RWPE1 (cell line): ENCODE data around the gene DCAKD.

Source experiments
- CTCF ChIA-PET: fragments of 350-600 bp; sonication (Branson Sonifier 250); formaldehyde crosslinking; extraction: SDS; loops from one replicate; lab custom pipeline; 2021; lab: Yijun Ruan, JAX
- POLR2A ChIA-PET: fragments of 400-600 bp; formaldehyde crosslinking; extraction: SDS; loops from one replicate; lab custom pipeline; 2020; ENCODE audit warnings: antibody characterized with exemption; ENCODE audit not compliant: low non-redundant PET; lab: Yijun Ruan, JAX
- DNase-seq: peaks from one replicate; pipeline ENCODE4 v3.0.0; 2012; ENCODE audit warnings: low spot score
- H3K27ac ChIP-seq: fragments of 450-650 bp; 2 replicates; pipeline ENCODE4 v1.5.1; 2017
- CTCF ChIP-seq: fragments of 450-650 bp; conservative IDR thresholded peaks from 2 replicates; pipeline ENCODE4 v1.5.1; 2017; ENCODE audit warnings: low read depth, mild to moderate bottlenecking

DCAKD gene

GRCh38 chr17:45003877-45004276, 47.6 kb downstream of the DCAKD start:
- CTCF ChIA-PET: interaction anchor here (0.9 to 1.1 kb wide), 2 partner anchors 8 to 84 kb away, joined by 3 read pairs; no protein-coding TSS in a partner anchor
- no peak for DNase-seq
- POLR2A ChIA-PET: no interaction called here
- no peak overlapping the region for H3K27ac ChIP-seq
- TF ChIP-seq CTCF: no peak

DNA sequence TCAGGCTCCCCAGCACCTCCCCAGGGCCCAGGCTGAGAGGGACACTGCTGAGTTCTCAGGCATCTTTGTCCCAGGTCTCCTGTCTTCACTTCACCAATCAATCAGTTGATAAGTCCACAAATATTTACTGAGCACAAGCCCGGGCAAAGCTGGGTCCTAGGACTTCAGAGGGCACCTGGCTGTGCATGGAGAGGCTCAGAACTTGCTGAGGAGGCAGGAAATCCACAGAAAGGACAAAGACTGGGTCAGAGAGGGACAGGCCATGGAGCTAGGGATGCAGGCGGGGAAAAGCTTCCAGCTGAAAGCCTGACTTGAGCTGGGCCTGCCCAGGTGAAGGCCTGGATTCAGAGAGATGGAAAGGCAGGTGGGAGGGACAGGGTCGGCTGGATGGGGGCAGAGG, 50.1 kb downstream of the DCAKD start:
- ChIA-PET CTCF (interaction anchor here (0.6 to 1.1 kb wide), 2 partner anchors 16 to 21 kb away, joined by 4 read pairs; no protein-coding TSS in a partner anchor), POLR2A (no interaction called here)
- no peak for TF ChIP-seq CTCF
- H3K27ac ChIP-seq: peak overlapping the region; percentile 30
- DNase-seq: no peak

DNA sequence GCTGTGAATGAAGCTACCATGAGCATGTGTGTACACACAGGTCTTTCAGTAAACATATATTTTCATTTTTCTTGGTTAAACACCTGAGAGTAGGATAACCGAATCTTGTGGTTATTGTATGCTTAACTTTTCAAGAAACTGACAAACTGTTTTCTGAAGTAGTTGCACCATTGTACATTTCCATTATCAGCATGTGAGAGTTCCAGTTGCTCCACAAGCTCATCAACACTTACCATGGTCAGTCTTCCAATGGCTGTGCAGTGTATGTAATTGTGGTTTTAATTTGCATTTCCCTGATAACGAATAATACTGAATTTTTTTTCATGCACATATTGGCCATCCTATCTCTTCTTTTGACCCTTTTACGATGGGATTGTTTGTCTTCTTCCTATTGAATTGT, 52.0 kb downstream of the DCAKD start:
- ChIA-PET CTCF (no interaction called here), POLR2A (no interaction called here)
- no peak for TF ChIP-seq CTCF
- H3K27ac ChIP-seq: no peak overlapping the region
- DNase-seq: no peak

DNA sequence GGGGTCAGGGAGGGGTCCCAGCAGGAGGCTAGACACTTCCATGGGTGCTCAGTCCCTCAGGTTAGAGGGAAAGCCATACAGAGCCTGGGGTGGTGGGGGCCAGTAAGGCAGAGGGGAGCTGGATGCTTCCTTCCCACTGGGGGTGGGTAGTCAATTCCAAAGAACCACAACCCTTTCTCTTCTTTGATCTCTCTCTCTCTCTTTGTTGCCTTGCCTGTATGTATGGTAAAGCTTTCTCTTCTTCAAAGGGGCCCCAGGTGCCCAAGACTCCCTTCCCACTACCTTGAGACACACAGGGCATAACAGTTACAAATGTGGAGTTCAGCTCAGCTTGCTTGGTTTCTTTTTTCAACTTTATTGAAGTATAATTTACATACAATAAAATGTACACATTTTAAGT, 52.8 kb downstream of the DCAKD start:
- no peak for DNase-seq
- ChIA-PET POLR2A (no interaction called here), CTCF (no interaction called here)
- H3K27ac ChIP-seq: no peak overlapping the region
- no peak for TF ChIP-seq CTCF

DNA sequence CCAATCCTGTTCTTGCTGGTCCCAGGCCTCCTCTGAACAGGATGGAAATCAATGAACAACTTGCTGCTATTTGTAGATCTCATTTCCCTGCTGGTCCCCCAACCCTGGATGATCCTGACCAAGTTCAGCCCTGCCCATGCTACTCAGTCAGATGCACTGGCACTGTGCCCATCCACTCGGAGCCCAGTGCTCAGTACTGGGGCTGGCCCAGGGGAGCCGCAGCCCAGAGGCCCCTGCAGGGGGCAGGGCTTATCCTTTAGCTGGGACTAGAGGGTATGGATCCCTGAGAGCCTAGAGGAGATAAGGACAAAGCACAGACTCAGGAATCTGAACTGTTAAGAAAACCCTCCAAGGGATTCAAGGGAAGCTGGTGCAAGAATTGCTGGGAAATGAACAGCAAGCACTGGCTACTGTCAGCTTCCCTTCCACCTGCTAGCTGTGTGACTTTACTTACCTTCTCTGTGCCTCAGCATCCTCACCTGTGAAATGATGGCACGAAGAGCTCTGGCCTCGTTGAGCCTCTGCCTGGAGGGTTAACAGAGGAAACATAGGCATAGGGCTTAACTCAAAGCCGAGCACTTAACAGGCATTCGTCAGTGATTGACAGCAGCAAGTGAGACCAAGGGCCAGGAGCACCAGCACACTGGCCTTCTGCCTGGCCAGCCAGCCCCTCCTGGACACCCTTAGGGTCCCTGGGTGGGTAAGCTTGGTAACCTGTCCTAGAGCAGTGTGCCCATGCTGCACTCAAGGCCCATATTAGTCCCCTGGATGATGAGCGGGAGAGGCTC, 53.5 kb downstream of the DCAKD start:
- TF ChIP-seq CTCF: no peak
- POLR2A ChIA-PET: no interaction called here
- no peak for DNase-seq
- H3K27ac ChIP-seq: no peak overlapping the region; the same call in 1 of the 2 replicates
- CTCF ChIA-PET: interaction anchor here (0.6 kb wide), 1 partner anchor 79 kb away, joined by 3 read pairs; no protein-coding TSS in a partner anchor

GRCh38 chr17:44996304-44996703, 55.1 kb downstream of the DCAKD start:
- no peak for TF ChIP-seq CTCF
- DNase-seq: no peak
- POLR2A ChIA-PET: no interaction called here
- CTCF ChIA-PET: interaction anchor here (0.6 kb wide), 1 partner anchor 26 kb away, joined by 4 read pairs; no protein-coding TSS in a partner anchor
- no peak overlapping the region for H3K27ac ChIP-seq
